WI38 (cell line): ENCODE results near the gene WASF2.

Experiments
- H3K4me3 ChIP-seq: 2 replicates; pipeline ENCODE4 v1.5.1; 2011; ENCODE audit warnings: low read depth, mild to moderate bottlenecking, control low read depth, low read length
- CTCF ChIP-seq: IDR thresholded peaks from 2 replicates; pipeline ENCODE4 v1.5.1; 2012; ENCODE audit warnings: low read depth, mild to moderate bottlenecking, control low read depth, low read length

The WASF2 gene

GRCh38 chr1:27487966-27488884 is 1.7 kb downstream of the WASF2 start:
- H3K4me3 ChIP-seq, result peak overlapping the region; percentile 74
- no peak for TF ChIP-seq CTCF

GRCh38 chr1:27485363-27485762 is 4.6 kb downstream of the WASF2 start:
- TF ChIP-seq CTCF, result no peak
- no peak overlapping the region for H3K4me3 ChIP-seq

GRCh38 chr1:27483659-27484058 is 6.3 kb downstream of the WASF2 start:
- no peak for TF ChIP-seq CTCF
- H3K4me3 ChIP-seq, result no peak overlapping the region

- no peak for TF ChIP-seq CTCF
- H3K4me3 ChIP-seq, result no peak overlapping the region
Observed at GRCh38 chr1:27481994-27482620, 7.9 kb downstream of the WASF2 start.

- no peak overlapping the region for H3K4me3 ChIP-seq
- TF ChIP-seq CTCF, result no peak
Observed at GRCh38 chr1:27478098-27478497, 11.9 kb downstream of the WASF2 start.

- no peak for TF ChIP-seq CTCF
- H3K4me3 ChIP-seq, result no peak overlapping the region
Observed at GRCh38 chr1:27476237-27476636, 13.7 kb downstream of the WASF2 start.

- no peak overlapping the region for H3K4me3 ChIP-seq
- no peak for TF ChIP-seq CTCF
Observed at GRCh38 chr1:27475720-27476119, 14.2 kb downstream of the WASF2 start.
